IMR-90 (cell line): ENCODE data around the gene RLN2. TPM values are rescaled to one million over a fixed set of nuclear protein-coding genes. Genes with fewer than 3 reads are reported as not detected.
A peak's percentile ranks its signal among the peaks of the same experiment; 100 is the strongest.

Experiments used
- ATAC-seq: fragments of 200-7000 bp; cut with Tn5 transposase; 2 replicates; pipeline ENCODE4 v1.9.1; 2020; ENCODE audit warnings: low read depth, mild to moderate bottlenecking, moderate library complexity
- BruUV-seq: library from RNA; stranded (reverse); fragments of 400-500 nt; replicated peaks from 2 replicates; lab custom pipeline; 2021; lab: Mats Ljungman, UMichigan
- CTCF ChIA-PET: fragments of 300-600 bp; formaldehyde crosslinking; extraction: SDS; loops from one replicate; lab custom pipeline; 2021; ENCODE audit warnings: antibody characterized with exemption; lab: Yijun Ruan, JAX
- POLR2A ChIA-PET: fragments of 300-600 bp; sonication (Branson Sonifier 250); formaldehyde crosslinking; loops from one replicate; lab custom pipeline; 2022; ENCODE audit warnings: antibody characterized with exemption; ENCODE audit not compliant: unreplicated experiment; lab: Charles Lee
- DNase-seq: peaks from one replicate; pipeline ENCODE4 v3.0.0; 2013
- H2AFZ ChIP-seq: replicated peaks from 2 replicates; pipeline ENCODE3; 2013; ENCODE audit warnings: low read length, mild to moderate bottlenecking; ENCODE audit not compliant: poor library complexity
- H2AK5ac ChIP-seq: 2 replicates; pipeline ENCODE4 v1.6.1; 2013; ENCODE audit warnings: low read depth, low read length, inconsistent platforms
- H2AK9ac ChIP-seq: replicated peaks from 2 replicates; pipeline ENCODE3; 2013; ENCODE audit warnings: mild to moderate bottlenecking, low read depth, low read length, moderate library complexity; ENCODE audit not compliant: poor library complexity
- H2BK120ac ChIP-seq: 2 replicates; pipeline ENCODE4 v1.6.1; 2013; ENCODE audit warnings: low read depth, low read length, inconsistent platforms
- H2BK15ac ChIP-seq: 3 replicates; pipeline ENCODE4 v1.6.1; 2013; ENCODE audit warnings: low read depth, low read length, inconsistent platforms
- H2BK20ac ChIP-seq: 2 replicates; pipeline ENCODE4 v1.6.1; 2013; ENCODE audit warnings: low read depth, mild to moderate bottlenecking, inconsistent platforms, low read length, moderate library complexity
- H2BK5ac ChIP-seq: 2 replicates; pipeline ENCODE4 v1.6.1; 2013; ENCODE audit warnings: mild to moderate bottlenecking, low read depth, low read length, inconsistent platforms; ENCODE audit not compliant: poor library complexity, severe bottlenecking
- H3K14ac ChIP-seq: replicated peaks from 2 replicates; pipeline ENCODE4 v1.6.1; 2013; ENCODE audit warnings: low read depth, low read length, inconsistent platforms
- H3K18ac ChIP-seq: 2 replicates; pipeline ENCODE4 v1.6.1; 2013; ENCODE audit warnings: low read depth, low read length, control low read depth
- H3K23ac ChIP-seq: 2 replicates; pipeline ENCODE4 v1.6.1; 2013; ENCODE audit warnings: low read depth, low read length, inconsistent platforms
- H3K27ac ChIP-seq: 2 replicates; pipeline ENCODE4 v1.5.1; 2013; ENCODE audit warnings: mild to moderate bottlenecking, control low read depth, low read length; ENCODE audit not compliant: insufficient read depth
- H3K27me3 ChIP-seq: 2 replicates; pipeline ENCODE4 v1.6.1; 2013; ENCODE audit warnings: low read length; ENCODE audit not compliant: control insufficient read depth, insufficient read depth
- H3K36me3 ChIP-seq: 2 replicates; pipeline ENCODE4 v1.6.1; 2013; ENCODE audit warnings: low read length, mixed read lengths; ENCODE audit not compliant: control insufficient read depth, insufficient read depth
- H3K4ac ChIP-seq: 2 replicates; pipeline ENCODE4 v1.6.1; 2013; ENCODE audit warnings: low read depth, low read length, inconsistent platforms
- H3K4me1 ChIP-seq: 2 replicates; pipeline ENCODE4 v1.6.1; 2013; ENCODE audit warnings: low read length, mixed read lengths; ENCODE audit not compliant: control insufficient read depth, insufficient read depth
- H3K4me2 ChIP-seq: 2 replicates; pipeline ENCODE4 v1.6.1; 2013; ENCODE audit warnings: low read depth, mild to moderate bottlenecking, control low read depth, low read length, moderate library complexity
- H3K4me3 ChIP-seq: 2 replicates; pipeline ENCODE4 v1.5.1; 2013; ENCODE audit warnings: low read depth, mild to moderate bottlenecking, control low read depth, low read length, moderate library complexity; ENCODE audit not compliant: insufficient read depth
- H3K56ac ChIP-seq: 2 replicates; pipeline ENCODE4 v1.6.1; 2013; ENCODE audit warnings: low read length, inconsistent platforms; ENCODE audit not compliant: insufficient read depth; ENCODE audit errors: extremely low read depth
- H3K79me1 ChIP-seq, 2 experiments: 2 replicates each; pipeline ENCODE4 v1.6.1; 2013; ENCODE audit warnings: low read length in 2 of 2, inconsistent platforms in 1 of 2, low read depth in 1 of 2
- H3K9ac ChIP-seq: 2 replicates; pipeline ENCODE4 v1.6.1; 2013; ENCODE audit warnings: low read depth, low read length, control low read depth
- H3K9me1 ChIP-seq: 2 replicates; pipeline ENCODE4 v1.6.1; 2013; ENCODE audit warnings: low read length, inconsistent platforms; ENCODE audit not compliant: insufficient read depth
- H3K9me3 ChIP-seq: 2 replicates; pipeline ENCODE4 v1.6.1; 2013; ENCODE audit warnings: low read length; ENCODE audit not compliant: control insufficient read depth, insufficient read depth
- H4K20me1 ChIP-seq: 2 replicates; pipeline ENCODE4 v1.6.1; 2013; ENCODE audit warnings: low read length, inconsistent platforms; ENCODE audit not compliant: insufficient read depth
- H4K5ac ChIP-seq: 2 replicates; pipeline ENCODE4 v1.6.1; 2013; ENCODE audit warnings: mild to moderate bottlenecking, low read depth, low read length, control low read depth
- H4K8ac ChIP-seq, 2 experiments: 2 replicates each; pipeline ENCODE4 v1.6.1; 2013; ENCODE audit warnings: low read depth in 2 of 2, low read length in 2 of 2, control low read depth in 1 of 2, inconsistent platforms in 1 of 2
- H4K91ac ChIP-seq: 2 replicates; pipeline ENCODE4 v1.6.1; 2013; ENCODE audit warnings: low read depth, low read length, inconsistent platforms; ENCODE audit not compliant: insufficient read depth
- CEBPB ChIP-seq: IDR thresholded peaks from 2 replicates; pipeline ENCODE4 v1.6.1; 2012; ENCODE audit warnings: low read depth, low read length, improper control_type of control experiment
- CTCF ChIP-seq: conservative IDR thresholded peaks from 2 replicates; pipeline ENCODE4 v1.5.1; 2012; ENCODE audit warnings: mild to moderate bottlenecking, low read depth, low read length, improper control_type of control experiment
- ELK1 ChIP-seq: fragments of 150-350 bp; IDR thresholded peaks from 2 replicates; pipeline ENCODE4 v1.6.1; 2016; ENCODE audit warnings: low read depth, mild to moderate bottlenecking, low read length, moderate library complexity, borderline replicate concordance
- FOS ChIP-seq: fragments of 150-350 bp; IDR thresholded peaks from 2 replicates; pipeline ENCODE4 v1.6.1; 2016; ENCODE audit warnings: low read depth, low read length
- MAFK ChIP-seq: IDR thresholded peaks from 2 replicates; pipeline ENCODE4 v1.6.1; 2012; ENCODE audit warnings: low read depth, low read length, improper control_type of control experiment
- MXI1 ChIP-seq: IDR thresholded peaks from 2 replicates; pipeline ENCODE4 v1.6.1; 2012; ENCODE audit warnings: low read depth, mild to moderate bottlenecking, low read length, moderate library complexity, borderline replicate concordance
- POLR2A ChIP-seq: IDR thresholded peaks from 2 replicates; pipeline ENCODE4 v1.6.1; 2012; ENCODE audit warnings: mild to moderate bottlenecking, low read depth, low read length
- RCOR1 ChIP-seq: IDR thresholded peaks from 2 replicates; pipeline ENCODE4 v1.6.1; 2012; ENCODE audit warnings: mild to moderate bottlenecking, low read length, improper control_type of control experiment; ENCODE audit not compliant: insufficient replicate concordance
- SMC3 ChIP-seq: fragments of 150-350 bp; IDR thresholded peaks from 2 replicates; pipeline ENCODE4 v1.6.1; 2016; ENCODE audit warnings: low read depth, mild to moderate bottlenecking, antibody characterized with exemption, low read length, moderate library complexity
- WGBS, 2 experiments: methylation state at CpG; one replicate each; pipeline versions ENCODE4 v1.1.5 to v1.1.7; 2013; ENCODE audit warnings: missing lambda C conversion rate in 2 of 2; ENCODE audit not compliant: insufficient read length in 1 of 2; ENCODE audit errors: extremely low coverage in 2 of 2; 5-methylcytosine and 5-hydroxymethylcytosine counted together
- dilution Hi-C: fragments of 300-500 bp; cut with HindIII; formaldehyde crosslinking; loops from one replicate; pipeline ENCODE4 v1.14.3; 2018; ENCODE audit warnings: low sequenced_read_pairs; ENCODE audit not compliant: unreplicated experiment
- in situ Hi-C: fragments of 300-500 bp; cut with MboI; formaldehyde crosslinking; loops from 3 replicates; pipeline ENCODE4 v1.14.3; 2019; ENCODE audit warnings: low sequenced_read_pairs, inconsistent platforms, mixed read lengths
- intact Hi-C: fragments of 100-400 bp; cut with micrococcal nuclease; formaldehyde crosslinking; loops from 2 replicates; pipeline ENCODE4 v1.10.0; 2022
- polyA plus RNA-seq, 3 experiments: library from polyadenylated mRNA; depleted of rRNA; stranded (reverse); fragments of >200 nt; gene quantifications; 2 replicates each; pipeline ENCODE4 v1.2.3, GENCODE V29; 2012; ENCODE audit warnings: low replicate concordance in 1 of 3
- total RNA-seq: library from RNA; depleted of rRNA; stranded (reverse); fragments of >200 nt; gene quantifications from 2 replicates; pipeline ENCODE4 v1.2.3, GENCODE V29; 2012

Gene RLN2
- total and polyA plus RNA-seq, 2 of the 4 experiments (the other 2 are of a cell fraction) = not detected

- no peak overlapping the region for H2BK5ac ChIP-seq
- in situ Hi-C loops (no loop called here), intact Hi-C loops (no loop called here), dilution Hi-C loops (no loop called here)
- no peaks in the 10 kb centered on the region for H3K79me1 ChIP-seq
- ChIA-PET POLR2A (no interaction called here), CTCF (no interaction called here)
- H3K4me1 ChIP-seq = no peaks in the 10 kb centered on the region
- H2AK5ac ChIP-seq = no peak overlapping the region
- BruUV-seq = no TSS peak
- H3K4me3 ChIP-seq = no peak overlapping the region
- no peak overlapping the region for H2BK20ac ChIP-seq
- H3K27me3 ChIP-seq = no peaks in the 10 kb centered on the region; the same call in 1 of the 2 replicates
- DNase-seq (peak; percentile 2), ATAC-seq (no peak)
- WGBS, 2 experiments = 13% methylated on average over 2 of the region's 10 CpGs; no CpG with 5 or more reads in 1 of the 2 experiments
- no peak overlapping the region for H4K8ac ChIP-seq
- no peak overlapping the region for H3K56ac ChIP-seq
- H2AK9ac ChIP-seq = no peak overlapping the region
- no peak overlapping the region for H3K4ac ChIP-seq
- no peak overlapping the region for H2BK15ac ChIP-seq
- H3K14ac ChIP-seq = no peak overlapping the region
- H3K9ac ChIP-seq = no peak overlapping the region
- H4K20me1 ChIP-seq = no peaks in the 10 kb centered on the region
- H3K36me3 ChIP-seq = no peaks in the 10 kb centered on the region
- H4K91ac ChIP-seq = no peak overlapping the region
- H3K4me2 ChIP-seq = peak overlapping the region; percentile 26; the same call in 1 of the 2 replicates
- H2BK120ac ChIP-seq = no peak overlapping the region
- H3K27ac ChIP-seq = no peak overlapping the region
- no peaks in the 10 kb centered on the region for H3K9me1 ChIP-seq
- no peak overlapping the region for H4K5ac ChIP-seq
- H3K9me3 ChIP-seq = no peaks in the 10 kb centered on the region
- H3K23ac ChIP-seq = no peak overlapping the region
- TF ChIP-seq MXI1 (no peak), CEBPB (no peak), FOS (no peak), MAFK (no peak), CTCF (no peak), POLR2A (no peak), ELK1 (no peak), RCOR1 (no peak), SMC3 (no peak)
- H3K18ac ChIP-seq = no peak overlapping the region
- peak overlapping the region; percentile 26 for H2AFZ ChIP-seq
Observed at GRCh38 chr9:5326893-5327548, 22.5 kb upstream of the RLN2 start.
